Mesenchymal stem cell (in vitro differentiated cells and primary cell): ENCODE measurements around the gene AP1S2.
"Not testable (repeated sequence)": the region's sequence is repeated elsewhere in the genome, so short reads cannot be mapped to it uniquely, and the experiment has no call there.

Experiments
- DNase-seq: peaks from one replicate; pipeline ENCODE4 v3.0.0-alpha.2; 2013
- H2AFZ ChIP-seq: one replicate; pipeline ENCODE4 v1.6.1; 2013; ENCODE audit warnings: low read depth, mild to moderate bottlenecking, control low read depth, inconsistent platforms, low read length, moderate library complexity
- H2AK5ac ChIP-seq: 2 replicates; pipeline ENCODE4 v1.6.1; 2013; ENCODE audit warnings: low read length, moderate library complexity, mild to moderate bottlenecking, inconsistent platforms; ENCODE audit not compliant: severe bottlenecking
- H2BK120ac ChIP-seq: one replicate; pipeline ENCODE4 v1.6.1; 2013; ENCODE audit warnings: low read depth, mild to moderate bottlenecking, inconsistent platforms, low read length, moderate library complexity
- H2BK12ac ChIP-seq, 2 experiments: one replicate each; pipeline ENCODE4 v1.6.1; 2013; ENCODE audit warnings: inconsistent platforms in 2 of 2, low read length in 2 of 2, mild to moderate bottlenecking in 2 of 2, moderate library complexity in 2 of 2, control low read depth in 1 of 2
- H2BK15ac ChIP-seq: one replicate; pipeline ENCODE4 v1.6.1; 2013; ENCODE audit warnings: mild to moderate bottlenecking, low read depth, inconsistent platforms; ENCODE audit not compliant: poor library complexity, severe bottlenecking
- H2BK5ac ChIP-seq: 2 replicates; pipeline ENCODE4 v1.6.1; 2013; ENCODE audit warnings: low read depth, mild to moderate bottlenecking, low read length, control low read depth, inconsistent platforms; ENCODE audit not compliant: poor library complexity, severe bottlenecking
- H3K14ac ChIP-seq, 2 experiments: one replicate each; pipeline ENCODE4 v1.6.1; 2013; ENCODE audit warnings: inconsistent platforms in 2 of 2, low read length in 2 of 2, control low read depth in 1 of 2, mild to moderate bottlenecking in 1 of 2, moderate library complexity in 1 of 2
- H3K18ac ChIP-seq, 2 experiments: one replicate each; pipeline ENCODE4 v1.6.1; 2013; ENCODE audit warnings: inconsistent platforms in 2 of 2, low read length in 2 of 2, control low read depth in 1 of 2, low read depth in 1 of 2, mild to moderate bottlenecking in 1 of 2
- H3K23ac ChIP-seq, 2 experiments: one replicate each; pipeline ENCODE4 v1.6.1; 2013; ENCODE audit warnings: inconsistent platforms in 2 of 2, low read length in 2 of 2, mild to moderate bottlenecking in 2 of 2, moderate library complexity in 2 of 2, control low read depth in 1 of 2
- H3K27ac ChIP-seq: 2 replicates; pipeline ENCODE4 v1.5.1; 2013; ENCODE audit warnings: mild to moderate bottlenecking, moderate library complexity, low read length, control low read depth, inconsistent platforms; ENCODE audit not compliant: poor library complexity, severe bottlenecking
- H3K27me3 ChIP-seq, 2 experiments: 2 replicates each; pipeline versions ENCODE4 v1.6.1 to v1.7.0; 2013; ENCODE audit warnings: low read length in 2 of 2, mild to moderate bottlenecking in 2 of 2, moderate library complexity in 2 of 2, control low read depth in 1 of 2, inconsistent platforms in 1 of 2; ENCODE audit not compliant: control insufficient read depth in 1 of 2, insufficient read depth in 1 of 2
- H3K36me3 ChIP-seq, 2 experiments: 2 replicates each; pipeline versions ENCODE4 v1.6.1 to v1.7.0; 2013; ENCODE audit warnings: low read length in 2 of 2, control low read depth in 1 of 2, inconsistent platforms in 1 of 2, low read depth in 1 of 2, mild to moderate bottlenecking in 1 of 2; ENCODE audit not compliant: insufficient read depth in 2 of 2, control insufficient read depth in 1 of 2
- H3K4ac ChIP-seq, 2 experiments: one replicate each; pipeline ENCODE4 v1.6.1; 2013; ENCODE audit warnings: inconsistent platforms in 2 of 2, low read length in 2 of 2, mild to moderate bottlenecking in 2 of 2, moderate library complexity in 2 of 2, control low read depth in 1 of 2, low read depth in 1 of 2
- H3K4me1 ChIP-seq: 2 replicates; pipeline ENCODE4 v1.6.1; 2013; ENCODE audit warnings: low read depth, low read length, control low read depth; ENCODE audit not compliant: control insufficient read depth, insufficient read depth
- H3K4me2 ChIP-seq: 2 replicates; pipeline ENCODE4 v1.6.1; 2013; ENCODE audit warnings: low read length, mild to moderate bottlenecking, inconsistent platforms; ENCODE audit not compliant: poor library complexity, severe bottlenecking
- H3K4me3 ChIP-seq, 2 experiments: 2 replicates each; pipeline versions ENCODE4 v1.5.1 to v1.7.0; 2013; ENCODE audit warnings: low read length in 2 of 2, mild to moderate bottlenecking in 2 of 2, control low read depth in 1 of 2, low read depth in 1 of 2; ENCODE audit not compliant: insufficient read depth in 1 of 2
- H3K79me1 ChIP-seq: replicated peaks from 2 replicates; pipeline ENCODE4 v1.6.1; 2013; ENCODE audit warnings: mild to moderate bottlenecking, control low read depth, low read length, inconsistent platforms; ENCODE audit not compliant: poor library complexity, severe bottlenecking
- H3K9ac ChIP-seq: 2 replicates; pipeline ENCODE4 v1.7.0; 2013; ENCODE audit warnings: mild to moderate bottlenecking, low read length, moderate library complexity
- H3K9me3 ChIP-seq: 2 replicates; pipeline ENCODE4 v1.7.0; 2013; ENCODE audit warnings: mild to moderate bottlenecking, low read length; ENCODE audit not compliant: control insufficient read depth
- H4K8ac ChIP-seq: one replicate; pipeline ENCODE4 v1.6.1; 2013; ENCODE audit warnings: inconsistent platforms, mild to moderate bottlenecking, low read length, moderate library complexity
- H4K91ac ChIP-seq: one replicate; pipeline ENCODE4 v1.6.1; 2013; ENCODE audit warnings: mild to moderate bottlenecking, low read length, inconsistent platforms
- WGBS: methylation state at CpG from one replicate; pipeline ENCODE4 v1.1.7; 2013; ENCODE audit warnings: mixed read lengths; 5-methylcytosine and 5-hydroxymethylcytosine counted together

Gene AP1S2

GRCh38 chrX:15881381-15881897 is 26.8 kb upstream of the AP1S2 start:
- H3K4me3 ChIP-seq, result no peak overlapping the region
- H3K27me3 ChIP-seq, result peaks cover 0 to 3% of the 10 kb centered on the region in 2 experiments
- no peak overlapping the region for H3K9ac ChIP-seq
- no peak overlapping the region for H2AFZ ChIP-seq
- H3K9me3 ChIP-seq, result peaks cover 4% of the 10 kb centered on the region
- 89% methylated on average over 2 of the region's 2 CpGs for WGBS
- H4K91ac ChIP-seq, result no peak overlapping the region
- no peak overlapping the region for H2AK5ac ChIP-seq
- no peak overlapping the region for H3K4me2 ChIP-seq
- H3K23ac ChIP-seq, result no peak overlapping the region
- H3K18ac ChIP-seq, result no peak overlapping the region
- no peak overlapping the region for H4K8ac ChIP-seq
- H2BK15ac ChIP-seq, result no peak overlapping the region
- H2BK12ac ChIP-seq, result no peak overlapping the region
- no peaks in the 10 kb centered on the region for H3K36me3 ChIP-seq
- H3K79me1 ChIP-seq, result no peaks in the 10 kb centered on the region
- H2BK5ac ChIP-seq, result no peak overlapping the region
- DNase-seq, result no peak
- no peak overlapping the region for H3K4ac ChIP-seq
- no peak overlapping the region for H2BK120ac ChIP-seq
- no peaks in the 10 kb centered on the region for H3K4me1 ChIP-seq
- H3K14ac ChIP-seq, result no peak overlapping the region
- no peak overlapping the region for H3K27ac ChIP-seq

- not testable (repeated sequence) for H3K36me3 ChIP-seq, H3K9me3 ChIP-seq, H4K8ac ChIP-seq, H2AK5ac ChIP-seq, H3K4me3 ChIP-seq, H3K18ac ChIP-seq, H2BK5ac ChIP-seq, H2BK15ac ChIP-seq, H3K27ac ChIP-seq, H3K79me1 ChIP-seq, H3K4ac ChIP-seq, H3K9ac ChIP-seq, H3K4me2 ChIP-seq, H4K91ac ChIP-seq, H2BK120ac ChIP-seq, DNase-seq, H2BK12ac ChIP-seq, H3K23ac ChIP-seq, H3K4me1 ChIP-seq, H3K14ac ChIP-seq, H2AFZ ChIP-seq
- WGBS, result 100% methylated on average over 1 of the region's 1 CpG
- H3K27me3 ChIP-seq, result peaks cover 0 to 12% of the 10 kb centered on the region in 2 experiments
These were observed 23.3 kb upstream of the AP1S2 start for GRCh38 chrX:15877914-15878313.

DNA sequence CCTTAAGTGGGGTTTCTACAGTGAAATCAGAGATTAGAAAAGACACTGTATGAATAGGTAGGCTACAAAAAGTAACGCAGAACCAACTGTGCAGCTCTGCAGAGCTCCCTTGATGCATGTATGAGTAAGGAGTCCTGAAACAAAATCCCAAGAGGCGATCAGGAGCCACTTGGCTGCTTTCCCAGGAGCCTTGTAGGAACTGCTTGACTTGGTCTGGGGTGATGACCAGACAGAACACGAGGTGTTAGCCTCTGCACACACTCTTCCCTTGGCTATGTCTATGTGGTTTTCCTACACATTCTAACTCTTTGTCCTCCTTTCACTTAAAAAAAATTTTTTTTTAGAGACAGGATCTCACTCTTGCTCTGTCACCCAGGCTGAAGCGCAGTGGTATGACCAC is 22.8 kb upstream of the AP1S2 start:
- Histone ChIP-seq H3K4me2 (no peak overlapping the region), H3K36me3 (no peaks in the 10 kb centered on the region), H3K4ac (no peak overlapping the region), H2BK12ac (no peak overlapping the region), H4K8ac (no peak overlapping the region), H3K9me3 (peaks cover 4% of the 10 kb centered on the region), H3K18ac (no peak overlapping the region), H3K23ac (no peak overlapping the region), H2AK5ac (no peak overlapping the region), H2BK15ac (no peak overlapping the region), H2AFZ (no peak overlapping the region), H2BK5ac (no peak overlapping the region), H3K27ac (no peak overlapping the region), H3K79me1 (no peaks in the 10 kb centered on the region), H3K4me1 (no peaks in the 10 kb centered on the region), H3K4me3 (no peak overlapping the region), H3K9ac (no peak overlapping the region), H4K91ac (no peak overlapping the region), H3K14ac (no peak overlapping the region), H2BK120ac (no peak overlapping the region), H3K27me3 (peaks cover 0 to 12% of the 10 kb centered on the region in 2 experiments)
- WGBS, result 87% methylated on average over 4 of the region's 4 CpGs
- no peak for DNase-seq

DNA sequence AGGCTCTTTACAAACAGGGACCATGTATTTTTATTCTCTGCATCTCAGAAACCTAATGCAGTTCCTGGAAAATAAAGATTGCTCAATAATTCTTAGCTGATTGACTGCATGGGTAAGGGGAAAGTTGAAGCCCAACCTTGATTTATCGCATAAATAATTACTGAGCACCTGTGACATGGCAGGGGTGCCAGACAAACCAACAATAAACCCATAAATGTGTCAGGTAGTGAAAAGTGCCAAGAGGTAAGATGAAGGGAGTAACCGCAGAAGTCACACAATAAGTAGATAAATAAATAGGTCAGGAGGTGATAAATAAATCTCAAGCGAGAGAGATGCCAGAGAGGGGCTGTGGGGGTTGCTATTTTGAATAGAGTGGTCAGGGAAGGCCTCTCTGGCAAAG is 20.1 kb upstream of the AP1S2 start:
- H2AFZ ChIP-seq, result no peak overlapping the region
- no peaks in the 10 kb centered on the region for H3K79me1 ChIP-seq
- peaks cover 0 to 22% of the 10 kb centered on the region in 2 experiments for H3K27me3 ChIP-seq
- H3K9me3 ChIP-seq, result peaks cover 4% of the 10 kb centered on the region
- H3K23ac ChIP-seq, result no peak overlapping the region
- no peak overlapping the region for H4K91ac ChIP-seq
- no peak overlapping the region for H4K8ac ChIP-seq
- no peaks in the 10 kb centered on the region for H3K4me1 ChIP-seq
- H2BK120ac ChIP-seq, result no peak overlapping the region
- H3K14ac ChIP-seq, result no peak overlapping the region
- no peak overlapping the region for H2BK12ac ChIP-seq
- no peak overlapping the region for H2BK5ac ChIP-seq
- WGBS, result 51% methylated on average over 3 of the region's 3 CpGs
- H2AK5ac ChIP-seq, result no peak overlapping the region
- H3K4me2 ChIP-seq, result no peak overlapping the region
- no peak overlapping the region for H3K4ac ChIP-seq
- no peak for DNase-seq
- no peak overlapping the region for H3K18ac ChIP-seq
- no peak overlapping the region for H2BK15ac ChIP-seq
- H3K9ac ChIP-seq, result no peak overlapping the region
- H3K36me3 ChIP-seq, result no peaks in the 10 kb centered on the region
- no peak overlapping the region for H3K27ac ChIP-seq
- no peak overlapping the region for H3K4me3 ChIP-seq
